Activated CD4-positive, alpha-beta T cell treated with anti-CD3 and anti-CD28 coated beads, Interleukin-2, amount 50 U/mL, for 1 hour (primary cell): ENCODE data around the gene NDUFS6.

Source experiments
- DNase-seq: peaks from one replicate; pipeline ENCODE4 v3.0.0-alpha.2; 2020

NDUFS6 gene

DNA sequence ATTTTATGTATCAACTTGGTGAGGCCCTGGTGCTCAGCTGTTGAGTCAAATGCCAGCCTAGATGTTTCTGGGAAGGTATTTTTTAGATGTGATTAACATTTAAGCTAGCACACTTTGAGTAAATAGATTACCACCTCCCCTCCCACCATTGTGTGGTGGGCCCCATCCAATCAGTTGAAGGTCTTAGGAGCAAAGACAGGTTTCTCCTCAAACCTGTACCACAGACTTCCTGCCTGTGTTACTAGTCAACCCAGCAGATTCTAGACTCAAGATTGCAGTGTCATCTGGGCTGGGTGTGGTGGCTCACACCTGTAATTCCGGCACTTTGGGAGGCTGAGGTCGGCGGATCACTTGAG is 35.3 kb upstream of the NDUFS6 start:
- DNase-seq, result no peak

- DNase-seq, result no peak
Measured at GRCh38 chr5:1767524-1768282, 33.5 kb upstream of the NDUFS6 start.

GRCh38 chr5:1768283-1769000 is 32.8 kb upstream of the NDUFS6 start:
- DNase-seq, result no peak

- DNase-seq, result no peak
Measured at GRCh38 chr5:1769017-1769640, 32.1 kb upstream of the NDUFS6 start.

- no peak for DNase-seq
Measured at GRCh38 chr5:1769752-1770442, 31.3 kb upstream of the NDUFS6 start.

GRCh38 chr5:1770443-1770802 is 30.8 kb upstream of the NDUFS6 start:
- no peak for DNase-seq

DNA sequence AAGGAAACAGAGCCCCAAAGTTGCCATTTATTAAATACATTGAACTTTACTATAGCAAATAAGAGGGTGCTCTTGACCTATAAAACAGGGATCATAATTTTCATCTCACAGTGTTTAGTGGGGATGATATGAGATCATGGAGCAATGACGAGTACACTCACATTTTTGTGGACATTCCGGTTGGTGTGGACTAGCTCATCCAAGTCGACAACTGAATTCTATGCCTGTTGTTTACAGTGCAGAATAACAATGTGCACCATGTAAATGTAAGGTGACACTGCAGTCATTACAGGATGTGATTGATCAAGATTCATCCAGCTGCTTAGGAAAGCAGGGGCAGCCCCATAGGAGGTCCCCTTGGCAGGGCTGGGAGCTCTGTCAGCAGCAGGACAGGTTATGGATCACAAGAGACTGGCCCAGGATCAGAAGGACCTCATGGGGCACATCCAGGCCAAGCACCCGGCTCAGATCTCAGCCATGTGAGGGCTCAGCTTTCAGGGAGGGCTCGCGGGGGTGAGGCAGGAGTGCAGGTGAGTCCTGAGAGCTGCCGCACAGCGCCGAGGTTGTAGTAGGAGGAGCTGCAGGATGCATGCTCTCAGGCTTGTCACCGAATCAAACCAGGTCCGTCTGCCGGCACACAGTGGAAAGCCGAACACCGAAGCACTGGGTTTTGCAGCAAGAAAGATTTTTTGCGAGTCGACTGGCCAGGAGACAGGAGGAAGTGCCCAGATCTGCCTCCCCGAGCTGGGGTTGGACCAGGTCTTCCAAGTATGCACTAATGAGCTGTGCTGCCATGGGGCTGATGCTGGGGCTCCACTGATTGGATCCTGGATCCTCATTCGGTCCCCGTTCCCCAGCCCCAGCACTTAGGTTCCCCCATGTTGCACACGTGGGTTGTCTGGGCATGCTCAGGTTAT is 29.8 kb upstream of the NDUFS6 start:
- DNase-seq, result no peak

- no peak for DNase-seq
Measured at GRCh38 chr5:1772634-1773033, 28.6 kb upstream of the NDUFS6 start.

- DNase-seq, result no peak
Measured at GRCh38 chr5:1776831-1777230, 24.4 kb upstream of the NDUFS6 start.

DNA sequence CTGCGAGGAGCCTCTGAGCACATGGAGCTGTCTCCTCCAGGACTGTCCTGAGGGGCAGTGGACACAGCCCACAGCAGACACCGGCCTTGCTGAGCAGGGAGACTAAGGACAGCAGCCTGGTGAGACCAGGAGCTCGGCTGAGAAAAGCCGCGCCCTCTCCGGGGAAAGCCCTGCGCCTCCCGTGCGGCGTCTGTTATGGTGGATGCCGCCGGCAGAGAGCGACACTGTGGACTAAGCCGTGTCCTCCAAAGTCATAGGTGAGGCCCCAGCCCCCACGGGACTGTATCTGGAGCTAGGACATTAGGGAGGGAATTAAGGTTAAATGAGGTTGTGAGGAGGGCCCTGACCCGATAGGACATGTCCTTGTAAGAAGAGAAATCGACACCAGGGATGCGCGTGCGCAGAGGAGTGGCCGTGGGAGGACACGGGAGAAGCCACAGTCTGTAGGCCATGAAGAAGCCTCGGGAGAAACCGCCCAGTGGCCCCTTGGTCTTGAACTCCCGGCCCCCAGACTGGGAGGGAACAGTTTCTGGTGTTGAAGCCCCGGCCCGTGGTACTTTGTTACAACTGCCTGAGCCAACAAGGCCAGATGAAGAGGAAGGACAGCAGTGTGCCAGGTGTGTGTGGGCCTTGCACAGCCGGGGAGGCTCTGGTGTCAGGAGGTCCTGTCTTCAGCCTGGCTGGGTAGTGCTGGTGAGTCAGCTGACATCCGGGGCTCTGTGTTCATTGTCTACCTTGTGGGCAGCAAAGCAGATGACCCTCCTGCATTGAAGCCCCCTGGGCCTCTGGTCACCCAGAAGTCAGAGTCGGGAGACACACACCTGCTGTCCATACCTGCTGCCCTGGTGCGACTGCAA is 23.7 kb upstream of the NDUFS6 start:
- DNase-seq, result no peak

DNA sequence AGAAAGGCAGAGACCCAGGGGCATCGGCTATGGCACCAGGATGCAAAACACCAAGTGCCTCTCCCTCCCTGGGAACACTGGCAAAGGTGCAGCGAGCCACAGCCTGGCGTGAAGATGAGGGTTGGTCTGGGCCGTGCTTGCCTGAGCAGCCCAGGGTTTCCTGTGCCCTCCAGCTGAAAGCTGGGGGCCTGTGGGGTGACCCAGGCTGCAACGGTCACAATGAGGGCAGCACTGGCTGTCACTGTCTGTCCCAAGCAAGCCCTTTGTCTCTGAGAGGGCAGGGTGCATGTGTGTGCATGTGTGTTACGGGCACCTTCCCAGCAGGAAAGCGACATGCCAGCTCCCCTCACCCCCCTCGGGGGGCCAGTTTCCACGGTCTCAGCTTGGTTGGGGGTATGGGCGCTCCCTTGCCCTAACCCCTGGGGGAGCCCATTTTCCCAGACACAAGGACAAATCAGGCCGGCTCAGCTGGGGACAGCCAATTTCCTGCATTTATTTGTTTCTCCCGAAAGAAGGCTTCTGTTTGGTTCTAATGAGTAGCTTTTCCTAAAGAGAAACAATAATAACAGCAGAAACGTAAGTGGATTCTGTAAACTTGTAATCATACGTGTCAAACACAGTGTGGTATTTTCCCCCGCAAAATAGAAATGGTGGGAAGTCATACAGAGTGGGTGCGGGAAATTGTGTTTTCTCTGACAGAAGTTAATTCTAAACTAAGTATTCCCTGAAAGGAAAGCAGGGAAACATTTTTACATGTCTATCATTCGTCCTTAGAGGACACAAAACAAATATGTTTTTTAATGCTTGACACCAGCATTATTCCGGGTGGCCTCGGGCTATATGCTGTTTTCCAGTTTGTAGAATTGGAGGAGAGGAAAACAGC is 22.8 kb upstream of the NDUFS6 start:
- DNase-seq, result no peak

- no peak for DNase-seq
Measured at GRCh38 chr5:1779021-1779680, 22.1 kb upstream of the NDUFS6 start.

DNA sequence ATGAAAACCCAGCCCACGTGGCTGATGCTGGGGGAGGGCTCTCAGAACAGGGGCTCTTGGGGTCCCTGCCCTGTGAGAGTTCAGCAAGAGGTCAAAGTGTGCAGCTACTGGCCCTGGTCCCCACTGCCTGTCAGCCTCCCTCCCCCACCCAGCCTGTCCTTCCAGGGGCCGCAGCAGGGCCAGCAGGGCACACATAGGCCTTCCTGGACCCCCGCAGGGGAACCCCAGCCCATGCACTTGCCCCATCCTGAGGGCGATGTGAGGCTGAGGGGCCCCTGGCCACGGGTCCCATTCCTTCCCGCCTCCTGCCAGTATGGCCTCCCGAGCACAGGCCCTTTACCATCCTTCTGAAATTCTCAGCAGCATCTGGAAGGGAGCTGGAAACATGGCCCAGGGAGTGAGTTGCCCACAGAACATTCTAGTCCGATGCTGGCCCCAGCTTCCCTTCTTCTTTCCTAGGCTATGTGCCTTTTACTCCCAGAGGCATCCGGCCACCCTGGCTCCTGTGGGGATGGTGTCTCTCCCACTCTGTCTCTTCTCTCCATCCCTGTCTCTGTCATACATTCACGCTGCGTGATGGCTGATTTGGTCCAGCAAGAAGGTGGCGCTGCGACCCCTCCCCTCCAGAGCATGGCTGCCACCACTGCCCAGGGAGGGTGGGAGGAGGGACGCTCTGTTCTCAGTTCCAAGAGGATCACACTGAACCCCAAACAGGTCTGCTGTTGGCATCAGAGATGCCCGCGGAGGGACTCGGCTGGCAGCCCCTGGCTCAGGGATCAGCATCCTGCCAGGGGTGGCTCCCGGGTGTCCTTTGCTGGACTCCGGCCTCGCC is 21.2 kb upstream of the NDUFS6 start:
- DNase-seq, result no peak

- no peak for DNase-seq
Measured at GRCh38 chr5:1780614-1780930, 20.6 kb upstream of the NDUFS6 start.

DNA sequence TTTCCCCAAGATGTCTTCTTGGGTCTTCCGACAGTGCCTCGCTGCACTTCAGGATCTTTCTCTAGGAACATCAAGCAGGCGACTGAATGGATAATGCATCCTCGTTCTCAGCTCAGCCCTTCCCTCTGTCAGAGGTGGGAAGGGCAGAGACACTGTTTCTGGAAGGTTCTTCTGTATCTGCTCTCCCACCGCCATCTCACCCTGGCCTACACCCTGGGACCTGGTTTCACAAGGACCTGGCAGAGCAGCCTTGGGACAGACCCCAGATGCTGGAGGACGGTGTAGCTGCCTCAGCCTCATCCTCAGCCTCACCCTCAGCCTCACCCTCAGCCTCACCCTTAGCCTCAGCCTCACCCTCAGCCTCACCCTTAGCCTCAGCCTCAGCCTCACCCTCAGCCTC is 20.1 kb upstream of the NDUFS6 start:
- no peak for DNase-seq

DNA sequence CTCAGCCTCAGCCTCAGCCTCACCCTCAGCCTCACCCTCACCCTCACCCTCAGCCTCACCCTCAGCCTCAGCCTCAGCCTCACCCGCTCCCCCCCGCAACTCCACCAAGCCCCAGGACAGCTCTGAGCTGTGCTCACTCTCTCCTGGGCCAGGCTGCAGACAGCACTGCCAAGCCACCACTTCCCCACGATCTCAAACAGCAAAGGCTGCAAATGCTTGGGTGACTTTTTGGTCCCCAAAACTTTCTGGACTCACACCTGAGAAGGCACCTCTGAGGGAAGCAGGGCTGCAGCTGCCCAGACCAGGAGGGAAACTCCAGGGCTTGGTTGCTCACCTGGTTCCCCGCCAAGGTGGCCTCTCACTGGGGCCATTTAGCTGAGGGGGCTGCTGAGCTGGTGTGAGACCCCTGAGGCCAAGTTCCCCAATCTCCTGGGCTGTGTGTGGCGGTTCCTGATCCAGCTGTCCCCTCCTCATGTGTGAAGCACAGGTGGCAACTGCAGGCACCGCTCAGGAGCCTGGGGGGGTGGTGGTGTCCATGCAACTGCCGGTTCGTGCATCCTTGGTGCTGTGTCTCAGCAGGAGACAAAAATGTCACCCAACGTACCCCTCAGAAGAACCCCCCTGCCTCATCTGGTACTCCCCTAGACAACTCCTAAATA is 19.4 kb upstream of the NDUFS6 start:
- DNase-seq, result no peak

GRCh38 chr5:1782385-1783215 is 18.6 kb upstream of the NDUFS6 start:
- DNase-seq, result no peak

GRCh38 chr5:1783216-1783554 is 18.0 kb upstream of the NDUFS6 start:
- no peak for DNase-seq
